ENCODE measurements around the gene MTRF1L. TPM values are rescaled to one million over a fixed set of nuclear protein-coding genes. Genes with fewer than 3 reads are reported as not detected.
"Not testable (repeated sequence)": the region's sequence is repeated elsewhere in the genome, so short reads cannot be mapped to it uniquely, and the experiment has no call there.

Gene MTRF1L
- total RNA-seq, 1 donor from 2014 or later: 16.8 TPM

DNA sequence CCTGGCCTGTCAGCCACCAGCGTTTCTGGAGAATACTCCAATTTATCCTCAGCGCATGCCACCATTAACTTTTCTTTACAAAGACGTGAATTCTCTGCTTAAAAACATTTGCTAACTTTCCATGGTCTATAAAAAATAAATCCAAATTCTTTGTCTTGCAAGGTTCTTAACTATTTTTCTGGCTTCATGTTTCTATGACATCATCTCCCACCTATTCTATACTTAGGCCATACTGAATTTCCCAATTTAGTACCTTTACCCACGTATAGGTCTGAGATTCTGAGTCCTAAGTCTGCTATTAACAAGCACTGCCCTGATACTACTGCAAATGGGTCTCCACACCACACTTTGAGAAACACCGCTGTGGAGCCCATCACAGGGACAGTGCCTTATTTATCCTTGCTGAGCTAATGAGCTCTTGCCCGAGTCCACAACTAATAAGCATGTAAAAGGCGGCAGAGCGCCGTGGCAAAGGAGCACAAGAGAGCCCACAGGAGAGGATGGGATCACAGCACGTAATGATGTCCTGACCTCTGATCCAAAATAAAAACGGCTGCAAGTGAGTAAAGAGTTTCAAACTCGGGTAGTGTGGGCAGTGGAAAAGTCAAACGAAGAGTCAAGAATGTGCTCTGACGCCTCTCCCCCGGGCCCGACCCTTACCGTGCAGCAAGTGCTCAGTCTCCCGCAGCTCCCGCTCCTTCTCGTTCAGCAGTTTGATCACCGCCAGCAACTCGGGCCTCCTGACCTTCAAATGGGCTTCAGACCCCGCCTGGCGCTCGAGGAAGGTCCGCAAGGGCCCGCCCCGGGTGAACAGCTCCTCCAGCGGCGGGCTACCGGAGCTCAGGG is 519 bp downstream of the MTRF1L start:
- no peak for DNase-seq

DNA sequence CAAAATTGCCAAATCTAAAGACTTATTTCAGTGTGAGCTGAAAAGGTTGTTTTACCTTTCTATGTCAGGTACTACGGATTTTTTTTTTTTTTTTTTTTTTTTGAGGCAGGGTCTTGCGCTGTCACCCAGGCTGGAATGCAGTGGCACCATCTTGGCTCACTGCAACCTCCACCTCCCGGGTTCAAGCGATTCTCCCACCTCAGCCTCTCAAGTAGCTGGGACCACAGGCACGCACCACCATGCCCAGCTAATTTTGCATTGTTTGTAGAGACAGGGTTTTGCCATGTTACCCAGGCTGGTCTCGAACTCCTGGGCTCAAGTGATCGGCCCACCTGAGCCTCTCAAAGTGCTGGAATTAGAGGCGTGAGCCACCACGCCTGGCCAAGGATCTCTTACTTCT is 1.7 kb downstream of the MTRF1L start:
- not testable (repeated sequence) for DNase-seq

DNA sequence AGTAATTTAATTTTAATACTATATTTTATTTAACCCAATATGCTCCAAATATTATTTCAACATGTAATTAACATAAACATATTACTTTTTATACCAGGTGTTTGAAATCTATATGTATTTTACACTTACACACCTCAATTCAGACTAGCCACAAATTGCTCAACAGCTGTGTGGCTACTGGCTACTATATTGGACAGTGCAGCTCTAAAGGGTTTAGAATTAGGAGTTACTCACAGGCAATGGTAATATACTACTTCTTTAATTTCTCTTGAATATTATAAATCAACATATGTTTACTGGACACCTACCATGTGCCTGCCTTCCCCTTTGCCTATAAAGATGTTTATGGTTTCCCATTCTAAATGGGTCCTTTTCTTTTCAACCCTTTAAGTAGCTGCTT is 2.3 kb downstream of the MTRF1L start:
- DNase-seq: no peak

DNA sequence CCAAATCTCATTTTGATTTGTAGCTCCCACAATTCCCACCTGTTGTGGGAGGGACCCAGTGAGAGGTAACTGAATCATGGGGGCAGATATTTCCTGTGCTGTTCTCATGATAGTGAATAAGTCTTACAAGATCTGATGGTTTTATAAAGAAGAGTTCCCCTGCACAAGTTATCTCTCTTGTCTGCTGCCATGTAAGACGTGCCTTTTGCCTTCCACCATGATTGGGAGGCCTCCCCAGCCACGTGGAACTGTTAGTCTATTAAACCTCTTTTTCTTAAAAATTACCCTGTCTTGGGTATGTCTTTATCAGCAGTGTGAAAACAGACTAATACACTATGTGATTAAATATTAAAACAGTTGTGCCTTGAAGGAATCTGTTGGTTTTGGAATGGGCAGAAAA is 3.0 kb downstream of the MTRF1L start:
- not testable (repeated sequence) for DNase-seq

DNA sequence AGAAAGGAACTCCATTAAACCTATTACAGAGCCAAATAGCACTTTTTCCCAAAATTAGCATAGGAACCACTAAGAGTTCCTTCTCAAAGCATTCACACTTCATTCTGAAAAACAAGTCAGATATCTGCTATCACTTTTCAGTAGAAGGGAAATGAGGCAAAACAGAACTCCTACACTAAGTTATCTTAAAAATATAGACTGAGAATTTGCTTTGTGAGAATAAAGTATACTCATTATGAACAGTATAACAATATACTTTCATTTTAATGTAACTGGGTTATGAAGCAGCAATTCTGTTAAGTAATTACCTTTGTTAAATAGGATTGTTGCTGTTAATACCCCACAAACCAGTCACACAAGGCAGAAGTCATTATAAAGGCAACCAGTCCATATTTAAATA is 8.7 kb downstream of the MTRF1L start:
- no peak for DNase-seq

DNA sequence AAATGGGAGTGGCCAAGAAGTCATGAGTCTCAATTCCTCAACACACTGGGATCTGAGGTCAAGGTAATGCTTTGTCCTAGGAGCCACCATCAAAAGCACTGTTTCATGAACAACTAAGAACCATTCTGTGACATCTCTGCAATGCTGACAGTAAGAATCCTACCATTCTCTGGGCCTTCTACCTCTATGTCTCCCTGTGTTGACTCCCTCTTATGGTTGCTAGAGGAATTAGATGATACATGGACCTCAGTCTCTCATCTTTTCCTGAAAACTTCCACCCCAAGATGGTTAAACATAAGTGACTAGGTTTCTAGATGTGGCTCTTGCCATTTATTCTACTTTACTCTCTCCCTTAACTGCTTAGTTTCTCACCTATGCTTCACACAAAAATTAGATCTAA is 9.1 kb downstream of the MTRF1L start:
- no peak for DNase-seq

DNA sequence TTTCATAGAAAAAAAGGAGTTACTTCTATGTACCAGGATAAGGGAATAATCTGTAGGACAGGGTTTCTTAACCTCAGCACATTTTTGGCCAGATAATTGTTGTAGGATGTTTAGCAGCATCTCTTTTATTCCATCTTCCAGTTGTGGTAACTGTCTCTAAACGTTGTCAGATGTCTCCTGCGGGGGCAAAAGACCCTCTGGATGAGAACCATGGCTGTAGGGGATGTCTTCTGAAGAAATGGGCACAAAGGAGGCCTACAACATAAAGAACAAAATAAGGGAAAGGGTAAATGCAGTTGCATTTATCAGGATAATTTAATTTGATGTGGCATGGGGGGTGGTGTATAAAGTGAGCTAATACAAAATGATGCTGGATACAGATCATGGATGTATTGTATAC is 15.5 kb downstream of the MTRF1L start:
- DNase-seq: no peak

DNA sequence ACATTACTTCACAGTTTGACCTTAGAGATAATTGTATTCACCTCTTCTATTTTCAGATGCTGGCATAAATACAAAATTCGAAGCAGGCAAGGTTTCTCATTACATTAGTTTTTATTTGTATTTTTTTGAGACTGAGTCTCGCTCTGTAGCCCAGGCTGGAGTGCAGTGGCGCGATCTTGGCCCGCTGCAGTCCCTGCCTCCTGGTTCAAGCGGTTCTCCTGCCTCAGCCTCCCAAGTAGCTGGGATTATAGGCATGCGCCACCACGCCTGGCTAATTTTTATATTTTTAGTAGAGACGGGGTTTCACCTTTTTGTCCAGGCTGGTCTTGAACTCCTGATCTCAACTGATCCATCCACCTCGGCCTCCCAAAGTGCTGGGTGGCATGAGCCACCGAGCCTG is 17.2 kb downstream of the MTRF1L start:
- not testable (repeated sequence) for DNase-seq

DNA sequence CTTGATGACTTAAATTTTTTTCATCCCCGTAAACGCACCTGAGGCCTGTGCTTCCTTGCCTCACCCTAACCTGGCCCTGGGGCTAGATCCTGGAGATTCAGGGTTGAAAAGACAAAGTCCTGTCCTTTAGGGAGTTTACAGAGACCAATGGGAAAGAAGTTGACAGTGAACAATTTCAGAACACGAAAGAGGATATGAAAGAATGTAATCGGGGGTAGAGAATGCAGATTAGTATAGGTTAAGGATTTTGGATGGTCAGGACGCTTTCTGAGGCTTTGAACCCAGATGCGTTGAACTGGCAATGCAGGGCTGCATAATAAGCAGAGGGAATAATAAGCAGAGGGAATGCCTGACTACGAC is 18.0 kb downstream of the MTRF1L start:
- no peak for DNase-seq

DNA sequence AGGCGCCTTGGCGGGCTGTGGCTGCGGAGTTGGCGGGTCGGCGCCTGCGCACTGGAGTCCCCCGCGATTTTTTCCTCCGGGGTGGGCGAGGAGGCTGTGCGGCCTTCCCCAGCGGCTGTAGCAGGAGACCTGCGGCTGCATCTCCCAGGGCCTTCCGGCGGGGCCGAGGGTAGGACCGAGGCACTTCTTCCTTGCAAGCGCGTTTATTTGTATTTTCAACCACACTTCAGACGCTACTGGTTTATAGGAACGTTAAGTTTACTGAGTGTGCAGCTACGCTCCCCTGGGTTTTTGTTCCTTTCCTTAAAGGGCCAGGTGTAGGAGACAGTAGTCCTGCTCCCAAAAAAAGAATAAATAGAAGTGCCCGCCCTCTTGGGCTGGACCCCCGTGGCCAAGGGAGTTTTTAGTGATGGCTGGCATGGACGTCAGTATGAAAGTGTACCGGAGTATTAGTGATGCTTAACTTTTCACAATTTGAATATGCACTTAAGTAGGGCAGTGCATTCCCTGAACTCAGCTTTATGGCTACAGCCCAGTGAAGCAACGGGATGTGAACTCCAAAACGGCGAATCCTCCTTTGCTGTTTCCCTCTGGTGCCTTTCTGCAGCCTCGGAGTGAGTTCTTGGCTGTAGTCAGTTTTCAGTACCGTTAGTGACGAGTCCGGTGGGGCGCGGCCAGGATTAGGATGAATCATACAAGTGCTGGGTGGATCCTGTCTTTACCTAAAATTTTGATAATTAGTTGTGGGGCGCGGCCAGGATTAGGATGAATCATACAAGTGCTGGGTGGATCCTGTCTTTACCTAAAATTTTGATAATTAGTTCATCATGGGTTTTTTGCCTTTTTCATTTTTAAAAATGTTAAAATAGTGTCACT is 18.6 kb downstream of the MTRF1L start:
- peak; percentile 14 for DNase-seq

DNA sequence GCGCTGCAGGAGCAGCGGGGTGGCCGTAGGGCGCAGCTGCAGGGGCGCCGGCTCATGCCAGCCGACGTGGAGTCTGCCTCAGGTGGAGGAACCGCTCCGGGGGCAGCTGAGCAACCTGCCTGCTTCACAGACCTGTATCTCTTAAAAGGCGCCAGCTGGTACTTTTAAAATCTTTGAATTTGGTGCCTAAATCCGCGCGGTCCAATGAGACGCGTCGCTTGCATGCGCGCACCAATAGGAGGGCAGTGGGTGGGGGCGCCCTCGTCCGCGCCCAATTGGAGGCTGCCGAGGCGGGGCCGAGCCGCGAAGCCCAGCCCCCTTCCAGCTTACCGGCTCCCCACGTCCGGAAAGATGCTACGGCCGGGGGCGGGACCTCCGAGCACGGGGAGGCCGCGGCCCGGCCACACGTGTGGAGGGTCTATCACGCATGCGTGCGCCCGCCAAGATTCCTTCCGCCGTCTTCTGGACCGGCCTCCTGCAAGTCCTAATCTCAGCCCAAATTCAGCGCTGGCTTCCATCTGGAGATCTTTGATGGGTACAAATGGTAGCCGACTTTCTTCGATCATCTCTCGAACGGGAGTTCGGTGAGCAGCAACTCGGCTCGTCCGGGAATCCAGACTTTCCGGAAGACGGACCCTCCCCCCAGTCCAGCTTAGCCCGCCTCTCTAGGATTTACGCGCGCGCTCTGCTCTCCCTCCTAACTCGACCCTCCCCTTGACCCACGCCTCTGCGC is 19.4 kb downstream of the MTRF1L start, which contains the start of gene FBXO5:
TSS of gene FBXO5 (minus strand) at position 138 of the 733 bp plus-strand sequence. CDS start at position 56, 82 bp downstream.
- DNase-seq: peak; percentile 93

DNA sequence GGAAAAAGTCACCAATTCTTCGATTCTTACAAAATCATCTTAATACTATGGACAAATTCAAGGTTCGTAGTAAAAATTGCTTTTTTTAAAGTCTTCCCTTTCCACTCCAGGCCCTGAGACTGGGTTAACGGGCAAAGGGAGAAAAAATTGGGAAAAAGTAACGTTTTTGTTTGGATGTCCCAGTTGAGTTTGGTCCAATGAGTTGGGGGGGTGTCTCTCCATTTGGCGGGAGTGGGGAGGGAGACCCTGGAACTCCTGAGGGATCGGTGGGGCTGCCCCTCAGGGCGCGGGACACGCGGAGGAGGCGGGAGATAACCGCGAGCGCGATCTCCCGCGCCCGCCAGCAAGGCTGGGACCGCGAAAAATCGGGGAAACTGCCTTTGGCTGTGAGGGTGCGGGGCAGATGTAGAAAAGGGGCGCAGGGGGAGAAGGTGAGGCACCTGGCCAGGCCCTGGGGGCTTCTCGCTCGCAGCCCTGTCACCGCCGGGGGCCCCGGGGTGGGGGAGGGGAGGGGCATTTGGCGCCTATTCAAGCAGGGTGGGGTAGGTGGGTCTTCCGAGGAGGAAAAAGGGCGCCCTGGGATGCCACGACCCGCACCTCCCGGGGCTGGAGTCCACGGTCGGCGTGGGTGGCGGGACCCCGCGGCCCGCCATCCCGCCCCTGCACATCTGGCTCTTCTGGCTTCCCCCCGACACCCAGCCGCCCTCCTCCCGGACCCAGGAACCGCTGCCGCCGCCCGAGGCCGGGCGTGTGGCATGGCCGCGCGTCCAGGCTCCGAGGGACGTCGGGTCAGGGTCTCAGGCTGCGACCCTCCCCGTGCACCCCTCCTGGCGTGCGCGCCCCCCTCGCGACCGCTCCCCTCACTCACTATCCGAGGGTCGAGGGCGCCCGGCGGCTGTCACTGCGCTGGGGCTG is 20.3 kb downstream of the MTRF1L start:
- DNase-seq: no peak

DNA sequence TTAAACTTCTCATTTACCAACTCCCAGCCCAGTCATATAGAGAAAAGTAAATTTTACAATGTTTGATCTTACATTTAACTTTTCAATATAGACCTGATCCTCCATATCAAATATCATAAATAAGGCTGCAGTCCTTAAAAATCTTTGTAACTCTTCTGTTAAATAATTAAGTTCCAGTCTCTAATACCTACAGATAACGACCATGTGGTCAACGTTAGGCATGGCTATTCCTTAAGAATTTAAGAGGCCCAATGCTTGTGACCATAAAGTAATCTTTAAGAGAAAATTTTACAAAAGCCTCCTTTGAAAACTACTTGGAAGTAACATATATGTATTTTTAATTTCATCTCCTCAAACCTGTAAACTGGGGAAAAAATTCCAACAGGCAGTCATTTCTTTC is 21.3 kb downstream of the MTRF1L start:
- no peak for DNase-seq

DNA sequence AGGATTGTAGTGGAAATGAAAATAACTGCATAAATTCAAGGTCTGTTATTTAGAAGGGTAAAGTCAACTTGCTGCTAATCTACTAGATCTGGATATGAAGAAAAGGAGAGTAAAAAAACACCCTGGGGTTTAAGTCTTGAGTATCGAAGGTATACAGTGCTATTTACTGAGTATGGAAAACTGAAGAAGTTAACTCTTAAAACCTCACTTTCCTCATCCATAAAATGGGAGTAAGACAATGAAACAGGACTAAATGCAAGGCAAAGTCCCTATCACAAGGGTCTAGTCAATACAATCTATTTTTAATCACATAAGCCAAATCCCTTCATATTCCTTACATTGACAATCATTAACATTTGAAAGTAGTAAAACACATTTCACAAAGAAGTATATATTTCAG is 21.9 kb downstream of the MTRF1L start:
- DNase-seq: no peak

DNA sequence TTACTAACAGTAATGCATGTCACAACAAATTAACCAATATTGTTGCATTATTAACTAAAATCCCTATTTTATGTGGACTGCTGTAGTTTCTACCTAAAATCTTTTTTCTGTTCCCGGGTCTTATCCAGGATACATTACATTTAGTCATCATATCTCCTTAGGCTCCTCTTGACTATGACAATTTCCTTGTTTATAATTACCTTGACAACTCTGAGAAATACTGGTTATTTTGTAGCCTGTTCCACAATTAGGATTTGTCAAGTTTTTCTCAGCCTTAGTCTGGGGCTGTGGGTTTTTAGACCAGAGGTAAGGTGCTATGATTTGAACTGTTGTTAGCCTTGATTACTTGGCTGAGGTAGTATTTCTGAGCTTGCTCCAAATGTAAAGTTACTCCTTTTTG is 23.4 kb downstream of the MTRF1L start:
- no peak for DNase-seq

DNA sequence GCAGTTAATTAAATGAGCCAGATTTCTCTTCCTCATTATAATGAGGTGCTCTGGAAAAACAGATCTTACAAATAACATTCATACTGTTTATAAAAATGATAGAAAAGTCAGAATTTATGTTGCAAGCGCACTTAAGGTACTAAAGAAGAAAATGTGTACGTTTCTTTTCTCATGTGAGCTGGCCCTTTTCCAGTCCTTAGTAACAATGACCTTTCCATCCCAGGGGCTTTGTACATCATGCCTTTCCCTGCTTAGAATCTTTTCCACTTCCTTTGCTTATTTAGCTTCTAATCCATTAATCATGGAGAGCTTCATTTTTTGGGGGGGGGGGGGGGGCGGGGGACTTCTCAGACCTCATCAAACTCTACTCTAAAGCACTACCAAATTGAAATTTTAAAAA is 24.5 kb downstream of the MTRF1L start:
- no peak for DNase-seq

DNA sequence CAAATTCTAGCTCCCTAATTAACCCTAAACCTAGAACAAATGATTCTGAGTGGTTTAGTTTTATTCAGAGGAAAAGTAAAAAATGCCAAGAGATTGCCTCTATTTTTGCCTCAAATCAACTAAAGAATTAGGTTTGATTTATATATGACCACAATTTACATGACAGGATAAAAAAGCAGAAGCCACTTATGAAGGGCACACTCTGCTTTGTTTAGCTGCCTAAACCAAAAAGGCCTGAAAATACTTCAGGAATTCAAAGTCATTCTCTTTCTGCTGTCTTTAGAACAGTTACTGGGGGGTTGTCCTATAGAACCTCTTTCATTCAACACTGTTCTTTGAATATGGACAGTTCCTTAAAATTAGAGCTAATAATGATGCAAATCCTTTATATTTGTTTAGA is 25.0 kb downstream of the MTRF1L start:
- no peak for DNase-seq

DNA sequence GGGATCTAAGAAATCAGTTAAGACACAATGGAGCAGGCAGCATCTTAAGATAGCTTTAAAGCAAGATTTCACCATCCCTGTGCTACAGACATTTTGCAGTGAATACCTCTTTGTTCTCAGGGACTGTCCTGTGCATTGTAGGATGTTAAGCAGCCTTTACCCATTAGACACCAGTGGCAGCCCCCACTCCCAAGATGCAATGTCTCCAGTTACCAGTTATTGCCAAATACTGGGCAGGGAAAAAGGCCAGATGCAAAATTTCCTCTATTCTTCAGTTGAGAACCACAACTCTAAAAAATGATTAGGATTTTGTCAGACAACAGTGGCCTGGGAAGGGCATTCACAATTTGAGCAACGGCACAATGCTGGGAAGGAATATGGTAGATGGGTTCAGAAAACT is 25.8 kb downstream of the MTRF1L start:
- DNase-seq: no peak

DNA sequence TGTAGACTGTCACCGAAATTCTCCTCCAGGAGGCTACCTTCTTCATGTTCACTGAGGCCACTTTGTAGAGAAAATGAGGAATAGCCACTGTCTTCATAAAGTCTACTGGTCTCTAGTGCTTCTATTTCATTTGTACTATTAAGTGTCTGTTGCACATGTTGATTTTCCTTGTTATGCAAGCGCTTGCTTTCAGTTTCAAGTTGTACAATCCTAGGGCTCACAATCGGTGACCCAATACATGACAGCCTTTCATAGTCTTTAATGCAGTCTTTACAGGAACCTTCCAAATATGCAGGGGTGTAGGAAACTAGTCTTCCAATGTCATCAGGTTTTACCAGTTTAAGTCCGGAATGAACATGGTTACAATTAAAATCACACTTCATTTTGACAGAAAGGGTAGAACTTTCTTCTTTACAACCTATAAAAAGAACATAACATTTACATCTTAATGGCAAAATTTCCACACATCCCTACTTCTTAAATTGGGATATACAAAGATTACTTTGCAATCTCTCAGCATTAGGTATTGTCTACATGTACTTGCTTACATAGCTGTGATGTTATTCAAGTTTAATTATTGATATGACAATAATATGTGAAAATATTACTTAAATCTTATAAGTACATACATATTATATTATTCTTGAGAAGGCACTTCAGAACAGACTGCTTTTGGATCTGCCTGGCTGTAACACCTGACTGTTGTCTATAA is 27.1 kb downstream of the MTRF1L start:
- no peak for DNase-seq

DNA sequence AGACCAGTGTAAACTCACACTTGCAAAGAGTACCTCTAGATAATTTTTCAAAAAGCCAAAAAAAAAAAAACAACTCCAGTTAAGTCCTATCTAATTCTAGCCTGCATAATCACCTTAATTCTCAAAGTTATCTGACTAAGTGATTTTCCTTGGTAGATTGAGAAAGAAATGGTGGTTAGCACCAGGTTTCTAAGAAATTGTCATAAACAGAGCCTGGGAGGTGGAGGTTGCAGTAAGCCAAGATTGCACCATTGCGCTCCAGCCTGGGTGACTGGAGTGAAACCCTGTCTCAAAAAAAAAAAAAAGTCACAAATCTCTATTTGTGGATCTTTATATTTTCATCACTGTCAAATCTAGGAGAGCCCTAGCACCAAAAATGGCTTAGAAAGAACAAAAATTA is 28.6 kb downstream of the MTRF1L start:
- no peak for DNase-seq

All from occipital lobe (tissue), 2 donors.